DMS114 treated with DMSO at 0.1 percent for 48 hours (cell line): Measurements from ENCODE around the gene SELENBP1.
"Not testable (repeated sequence)": the region's sequence is repeated elsewhere in the genome, so short reads cannot be mapped to it uniquely, and the experiment has no call there.

Experiments
- DNase-seq: peaks from one replicate; lab custom pipeline; 2025; ENCODE audit not compliant: unreplicated experiment; lab: John Stamatoyannopoulos, UW

Gene SELENBP1

GRCh38 chr1:151372058-151372934, at the start of gene SELENBP1:
Gene SELENBP1, minus strand, starts transcription at chr1:151372705. Its CDS starts 64 bp downstream, at chr1:151372641.
- no peak for DNase-seq

- DNase-seq, result no peak
These were observed 47.3 kb upstream of the SELENBP1 start for GRCh38 chr1:151419819-151420218.

- DNase-seq, result no peak
These were observed 45.6 kb upstream of the SELENBP1 start for GRCh38 chr1:151418081-151418480.

- DNase-seq, result no peak
These were observed 43.7 kb upstream of the SELENBP1 start for GRCh38 chr1:151416231-151416630.

GRCh38 chr1:151411884-151412283, 39.4 kb upstream of the SELENBP1 start:
- no peak for DNase-seq

GRCh38 chr1:151408891-151409290, 36.4 kb upstream of the SELENBP1 start:
- no peak for DNase-seq

- DNase-seq, result no peak
These were observed 34.8 kb upstream of the SELENBP1 start for GRCh38 chr1:151407304-151407703.

- no peak for DNase-seq
These were observed 33.7 kb upstream of the SELENBP1 start for GRCh38 chr1:151406176-151406575.

- no peak for DNase-seq
These were observed 32.9 kb upstream of the SELENBP1 start for GRCh38 chr1:151405187-151405951.

GRCh38 chr1:151403612-151404011, 31.1 kb upstream of the SELENBP1 start:
- DNase-seq, result no peak

- no peak for DNase-seq
These were observed 30.3 kb upstream of the SELENBP1 start for GRCh38 chr1:151402764-151403163.

GRCh38 chr1:151401860-151402259, 29.4 kb upstream of the SELENBP1 start:
- no peak for DNase-seq

GRCh38 chr1:151401125-151401788, 28.8 kb upstream of the SELENBP1 start:
- no peak for DNase-seq

- DNase-seq, result peak; percentile 95
These were observed 27.0 kb upstream of the SELENBP1 start, which contains the start of gene PSMB4 for GRCh38 chr1:151399324-151400171. Gene PSMB4, plus strand, starts transcription at chr1:151399573. Its CDS starts 15 bp downstream, at chr1:151399588.

GRCh38 chr1:151396265-151396664, 23.8 kb upstream of the SELENBP1 start:
- DNase-seq, result not testable (repeated sequence)

- DNase-seq, result no peak
These were observed 21.1 kb upstream of the SELENBP1 start for GRCh38 chr1:151393583-151393982.

GRCh38 chr1:151391079-151391563, 18.6 kb upstream of the SELENBP1 start:
- DNase-seq, result no peak

- DNase-seq, result not testable (repeated sequence)
These were observed 17.9 kb upstream of the SELENBP1 start for GRCh38 chr1:151390221-151391078.

- no peak for DNase-seq
These were observed 13.5 kb upstream of the SELENBP1 start for GRCh38 chr1:151386002-151386401.
